Gastrocnemius medialis (tissue), 4 donors: ENCODE data around the gene IL1B. TPM values are rescaled to one million over a fixed set of nuclear protein-coding genes. Genes with fewer than 3 reads are reported as not detected.

ENCODE experiments used
- ATAC-seq, 2 donors: fragments of 150-250 bp; one replicate each; pipeline ENCODE4 v1.9.1; 2016
- DNase-seq, 2 donors: peaks; one replicate each; pipeline ENCODE4 v3.0.0-alpha.2; 2019
- H3K27ac ChIP-seq, 4 donors: fragments of 200-600 bp; sonication (generic); 1 replicate in 1 of 4; 2 replicates in 3 of 4; pipeline ENCODE4 v1.5.1; 2016 to 2018; ENCODE audit warnings: mild to moderate bottlenecking in 2 of 4, moderate library complexity in 1 of 4
- H3K27me3 ChIP-seq, 3 donors: fragments of 200-600 bp; sonication (generic) in 2 of 3; 1 replicate in 1 of 3; 2 replicates in 2 of 3; pipeline versions ENCODE4 v1.5.1 to v1.6.0; 2016 to 2019; ENCODE audit warnings: mild to moderate bottlenecking in 1 of 3, moderate library complexity in 1 of 3
- H3K36me3 ChIP-seq, 2 donors: fragments of 200-600 bp; sonication (generic) in 1 of 2; one replicate each; pipeline ENCODE4 v1.5.1; 2017 to 2018
- H3K4me1 ChIP-seq, 2 donors: fragments of 200-600 bp; sonication (generic) in 1 of 2; one replicate each; pipeline ENCODE4 v1.5.1; 2016 to 2017; ENCODE audit warnings: mild to moderate bottlenecking in 2 of 2
- H3K4me3 ChIP-seq, 4 donors: fragments of 200-600 bp; sonication (generic) in 3 of 4; 1 replicate in 1 of 4; 2 replicates in 3 of 4; pipeline ENCODE4 v1.5.1; 2016 to 2019; ENCODE audit warnings: mild to moderate bottlenecking in 2 of 4
- H3K9me3 ChIP-seq, 3 donors: fragments of 200-600 bp; sonication (generic) in 2 of 3; 1 replicate in 1 of 3; 2 replicates in 2 of 3; pipeline ENCODE4 v1.5.1; 2016 to 2019
- POLR2A ChIP-seq, 2 donors: fragments of 450-650 bp; IDR thresholded peaks; one replicate each; pipeline ENCODE4 v1.6.1; 2017; ENCODE audit warnings: antibody characterized with exemption in 2 of 2, mild to moderate bottlenecking in 2 of 2, moderate library complexity in 2 of 2
- in situ Hi-C, 4 donors: fragments of 200-750 bp; cut with MboI; loops; one replicate each; pipeline versions ENCODE4 v1.15.0 to v1.8.0; 2017; ENCODE audit warnings: low sequenced_read_pairs in 4 of 4
- intact Hi-C: fragments of 100-400 bp; cut with DNase I; formaldehyde crosslinking; loops from one replicate; pipeline ENCODE4 v1.15.1; 2023; ENCODE audit warnings: low total_unique reads
- total RNA-seq, 4 donors: library from RNA; depleted of rRNA; stranded (reverse); fragments of >200 nt; gene quantifications; one replicate each; pipeline versions ENCODE4 v1.1.0 to v1.2.3, GENCODE V29; 2016
- TF ChIP-seq, protein P1 (sequence below), 5 experiments: fragments of 450-650 bp in 3 of 5; fragments of 200-600 bp in 2 of 5; sonication (generic) in 2 of 5; IDR thresholded peaks in 4 of 5; conservative IDR thresholded peaks in 1 of 5; 1 replicate in 4 of 5; 2 replicates in 1 of 5; pipeline ENCODE4 v1.5.1; 2016 to 2019; ENCODE audit warnings: antibody characterized with exemption in 5 of 5, mild to moderate bottlenecking in 3 of 5, moderate library complexity in 3 of 5

IL1B gene
- total RNA-seq, 4 donors from 2014 or later, result not detected

DNA sequence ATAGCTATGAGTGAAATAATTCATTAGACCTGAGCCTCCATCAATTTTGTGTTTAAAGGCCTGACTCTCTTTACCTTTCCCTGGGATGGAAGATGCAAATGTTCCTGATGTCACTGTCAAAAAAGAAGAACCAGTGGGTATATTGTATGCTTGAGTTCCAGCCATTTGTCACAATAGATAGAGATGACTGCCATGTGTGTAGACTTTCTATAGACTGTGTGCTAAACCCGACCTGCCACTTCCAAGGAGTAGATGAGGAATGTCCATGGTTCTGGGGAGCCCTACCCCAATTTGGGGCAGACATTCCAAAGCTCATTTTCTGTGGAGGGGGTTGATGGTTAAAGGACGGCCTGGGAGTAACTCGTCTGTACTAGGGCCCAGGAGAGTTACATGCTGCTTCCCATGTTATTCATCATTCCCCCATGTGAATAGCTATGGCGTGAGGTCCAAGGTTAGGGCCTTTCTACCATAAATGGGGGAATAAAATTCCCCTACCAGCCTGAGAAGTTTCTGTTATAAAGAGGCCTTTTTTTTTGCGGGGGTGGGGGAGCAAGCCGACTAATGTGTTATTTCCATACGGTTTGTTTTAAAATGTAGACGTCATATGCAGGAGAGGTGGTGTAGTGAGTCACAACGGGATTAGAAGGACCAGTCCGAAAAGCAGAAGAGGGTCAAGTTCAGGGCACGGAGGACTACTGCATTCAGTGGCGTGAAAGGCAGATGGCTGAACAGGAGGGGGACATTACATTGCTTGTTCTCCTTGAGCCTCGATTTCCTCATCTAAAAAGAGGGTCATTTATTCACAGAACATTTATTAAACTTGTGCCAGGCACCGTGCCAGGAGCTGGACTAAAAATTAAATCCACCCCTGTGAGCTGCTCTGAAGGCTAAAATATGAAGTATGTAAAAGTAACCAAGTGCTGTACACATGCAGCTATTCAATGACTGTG, 24.0 kb downstream of the IL1B start:
- Histone ChIP-seq H3K36me3 (no peaks in the 10 kb centered on the region), H3K27me3 (no peaks in the 10 kb centered on the region), H3K9me3 (no peaks in the 10 kb centered on the region), H3K4me1 (peaks cover 6 to 8% of the 10 kb centered on the region in 2 donors), H3K4me3 (no peak overlapping the region), H3K27ac (peak overlapping the region in 1 of 4 donors; percentile 5)
- ATAC-seq (no peak), DNase-seq (no peak)
- in situ Hi-C loops, result no loop called here
- TF ChIP-seq, protein P1, sequence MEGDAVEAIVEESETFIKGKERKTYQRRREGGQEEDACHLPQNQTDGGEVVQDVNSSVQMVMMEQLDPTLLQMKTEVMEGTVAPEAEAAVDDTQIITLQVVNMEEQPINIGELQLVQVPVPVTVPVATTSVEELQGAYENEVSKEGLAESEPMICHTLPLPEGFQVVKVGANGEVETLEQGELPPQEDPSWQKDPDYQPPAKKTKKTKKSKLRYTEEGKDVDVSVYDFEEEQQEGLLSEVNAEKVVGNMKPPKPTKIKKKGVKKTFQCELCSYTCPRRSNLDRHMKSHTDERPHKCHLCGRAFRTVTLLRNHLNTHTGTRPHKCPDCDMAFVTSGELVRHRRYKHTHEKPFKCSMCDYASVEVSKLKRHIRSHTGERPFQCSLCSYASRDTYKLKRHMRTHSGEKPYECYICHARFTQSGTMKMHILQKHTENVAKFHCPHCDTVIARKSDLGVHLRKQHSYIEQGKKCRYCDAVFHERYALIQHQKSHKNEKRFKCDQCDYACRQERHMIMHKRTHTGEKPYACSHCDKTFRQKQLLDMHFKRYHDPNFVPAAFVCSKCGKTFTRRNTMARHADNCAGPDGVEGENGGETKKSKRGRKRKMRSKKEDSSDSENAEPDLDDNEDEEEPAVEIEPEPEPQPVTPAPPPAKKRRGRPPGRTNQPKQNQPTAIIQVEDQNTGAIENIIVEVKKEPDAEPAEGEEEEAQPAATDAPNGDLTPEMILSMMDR (IDR thresholded peaks at IDR 0.05 in 4 of 5, conservative IDR thresholded peaks at IDR 0.05 in 1 of 5), result no peak
- no peak for TF ChIP-seq POLR2A (IDR thresholded peaks at IDR 0.05)
- intact Hi-C loops, result no loop called here

DNA sequence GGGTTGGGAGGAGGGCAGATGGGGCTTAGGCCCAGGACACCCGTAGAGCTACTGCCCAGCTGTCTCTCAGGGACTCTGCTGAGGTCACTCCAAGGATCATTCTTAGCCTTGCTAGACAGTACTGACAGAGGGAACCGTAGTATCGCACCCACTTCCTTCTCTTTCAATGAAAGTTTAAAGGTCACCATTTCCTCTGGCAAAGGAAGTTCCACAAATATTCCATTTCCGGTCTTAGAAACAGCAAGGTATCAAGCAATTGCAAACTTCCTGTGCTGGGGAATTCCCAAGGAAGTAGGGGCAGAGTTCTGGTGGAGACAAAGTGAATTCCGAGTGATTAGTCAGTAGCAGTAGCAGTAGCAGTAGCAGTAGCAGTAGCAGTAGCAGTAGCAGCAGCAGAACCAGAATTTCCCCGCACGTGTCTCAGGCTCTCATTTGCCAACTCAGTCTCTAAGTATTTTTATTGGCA, 24.7 kb downstream of the IL1B start:
- DNase-seq, result no peak
- in situ Hi-C loops, result no loop called here
- intact Hi-C loops, result no loop called here

DNA sequence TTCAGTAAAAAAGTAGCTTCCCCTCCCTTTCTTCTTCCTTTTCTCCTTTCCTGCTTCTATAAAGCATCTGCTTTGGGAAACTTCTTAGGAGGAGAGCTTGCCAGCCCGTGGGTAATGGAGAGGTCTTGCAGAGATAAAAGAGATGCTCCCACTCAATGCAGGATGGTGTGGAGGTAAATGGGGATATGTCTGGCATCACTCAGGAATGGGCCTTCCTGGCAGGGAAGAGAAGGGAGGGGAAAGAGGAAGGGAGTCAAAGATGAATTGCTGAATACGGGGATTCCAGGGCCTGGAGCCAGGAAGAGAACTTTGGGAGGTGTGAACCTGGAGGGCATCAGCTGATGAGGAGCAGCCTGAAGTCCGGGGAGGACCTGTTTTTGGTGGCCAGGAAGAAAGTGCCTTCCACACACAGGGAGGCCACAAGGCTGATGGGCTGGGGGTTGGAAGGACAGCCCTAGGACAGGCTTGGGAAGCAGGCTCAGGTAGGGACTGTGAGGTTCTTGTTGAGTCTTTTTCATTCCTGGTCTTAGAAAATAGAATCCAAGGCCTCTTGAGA, 25.2 kb downstream of the IL1B start:
- Histone ChIP-seq H3K4me3 (no peak overlapping the region), H3K27me3 (no peaks in the 10 kb centered on the region), H3K27ac (no peak overlapping the region), H3K9me3 (no peaks in the 10 kb centered on the region), H3K36me3 (no peaks in the 10 kb centered on the region), H3K4me1 (peaks cover 6 to 8% of the 10 kb centered on the region in 2 donors)
- TF ChIP-seq POLR2A (IDR thresholded peaks at IDR 0.05), result no peak
- TF ChIP-seq, protein P1 (IDR thresholded peaks at IDR 0.05 in 4 of 5, conservative IDR thresholded peaks at IDR 0.05 in 1 of 5), result no peak
- ATAC-seq (no peak), DNase-seq (no peak)
- in situ Hi-C loops, result no loop called here
- intact Hi-C loops, result no loop called here

More for the DNA sequence above, 24.7 kb downstream of the IL1B start:
- Histone ChIP-seq H3K27ac (peak overlapping the region in 1 of 4 donors; percentile 5), H3K9me3 (no peaks in the 10 kb centered on the region), H3K4me1 (peaks cover 6 to 8% of the 10 kb centered on the region in 2 donors), H3K36me3 (no peaks in the 10 kb centered on the region), H3K27me3 (no peaks in the 10 kb centered on the region), H3K4me3 (no peak overlapping the region)
- ATAC-seq, result peak; percentile 56 to 62
- TF ChIP-seq POLR2A (IDR thresholded peaks at IDR 0.05), result no peak
- TF ChIP-seq, protein P1 (IDR thresholded peaks at IDR 0.05 in 4 of 5, conservative IDR thresholded peaks at IDR 0.05 in 1 of 5), result no peak

DNA sequence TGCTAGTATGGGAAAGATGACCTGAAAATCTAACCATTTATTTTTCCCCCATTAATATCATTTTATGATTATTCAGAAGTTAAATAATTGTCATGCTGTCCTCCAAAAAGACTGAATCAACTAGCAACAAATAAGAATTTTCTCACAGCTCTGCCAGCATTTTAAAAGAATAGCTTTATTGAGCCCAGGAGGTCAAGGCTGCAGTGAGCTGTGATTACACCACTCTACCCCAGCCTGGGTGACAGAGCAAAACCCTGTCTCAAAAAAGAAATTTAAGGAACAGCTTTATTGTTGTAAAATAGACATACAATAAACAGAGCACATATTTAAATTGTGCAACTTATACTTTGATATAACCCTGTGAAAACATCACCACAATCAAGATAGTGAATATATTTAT, 27.5 kb downstream of the IL1B start:
- in situ Hi-C loops, result no loop called here
- intact Hi-C loops, result no loop called here
- no peaks in the 10 kb centered on the region for H3K36me3 ChIP-seq
- no peaks in the 10 kb centered on the region for H3K9me3 ChIP-seq
- no peak for ATAC-seq
- no peak overlapping the region for H3K4me3 ChIP-seq
- no peak for TF ChIP-seq POLR2A (IDR thresholded peaks at IDR 0.05)
- TF ChIP-seq, protein P1 (IDR thresholded peaks at IDR 0.05 in 4 of 5, conservative IDR thresholded peaks at IDR 0.05 in 1 of 5), result no peak
- DNase-seq, result no peak
- no peaks in the 10 kb centered on the region for H3K27me3 ChIP-seq
- peaks cover 6 to 8% of the 10 kb centered on the region in 2 donors for H3K4me1 ChIP-seq
- no peak overlapping the region for H3K27ac ChIP-seq
